Measurements from ENCODE around the gene GAB4. TPM values are rescaled to one million over a fixed set of nuclear protein-coding genes. Genes with fewer than 3 reads are reported as not detected.

Gene GAB4
- total and polyA plus RNA-seq, 2 experiments from 2014 or later: not detected

- Histone ChIP-seq H3K9me3 (ENCODE audit: low read depth) (no peaks in the 10 kb centered on the region), H3K4me2 (no peak overlapping the region), H3K79me2 (no peaks in the 10 kb centered on the region), H3K4me3 (no peak overlapping the region), H3K27me3 (no peaks in the 10 kb centered on the region), H3K9me2 (replicated peaks; ENCODE audit: insufficient read depth) (no peaks in the 10 kb centered on the region), H3K36me3 (replicated peaks; ENCODE audit: insufficient read depth, low read depth) (no peaks in the 10 kb centered on the region), H3K27ac (no peak overlapping the region), H3K4me1 (ENCODE audit: insufficient read depth) (no peaks in the 10 kb centered on the region), H2AFZ (no peak overlapping the region), H4K20me1 (ENCODE audit: insufficient read depth, poor library complexity, severe bottlenecking) (no peaks in the 10 kb centered on the region)
- 71% methylated on average over 10 of the region's 10 CpGs for WGBS (ENCODE audit: low lambda C conversion rate, missing lambda C conversion rate)
- DNase-seq (ENCODE audit: low spot score): no peak
- no peak for TF ChIP-seq EZH2 (IDR thresholded peaks at IDR 0.05; ENCODE audit: borderline replicate concordance)
- TF ChIP-seq EZH2phosphoT487 (IDR thresholded peaks at IDR 0.05; ENCODE audit: low read depth, severe bottlenecking, unreplicated experiment): no peak
- TF ChIP-seq CTCF (IDR thresholded peaks at IDR 0.05; ENCODE audit: poor library complexity): no peak
These were observed 32.7 kb downstream of the GAB4 start for GRCh38 chr22:16975155-16975885.

GRCh38 chr22:16974298-16975084 lies 33.5 kb downstream of the GAB4 start:
- Histone ChIP-seq H3K9me3 (ENCODE audit: low read depth) (no peaks in the 10 kb centered on the region), H3K9me2 (replicated peaks; ENCODE audit: insufficient read depth) (no peaks in the 10 kb centered on the region), H3K4me3 (no peak overlapping the region), H3K4me1 (ENCODE audit: insufficient read depth) (no peaks in the 10 kb centered on the region), H3K27ac (no peak overlapping the region), H3K4me2 (no peak overlapping the region), H3K27me3 (no peaks in the 10 kb centered on the region), H3K36me3 (replicated peaks; ENCODE audit: insufficient read depth, low read depth) (no peaks in the 10 kb centered on the region), H3K79me2 (no peaks in the 10 kb centered on the region), H2AFZ (no peak overlapping the region), H4K20me1 (ENCODE audit: insufficient read depth, poor library complexity, severe bottlenecking) (no peaks in the 10 kb centered on the region)
- WGBS (ENCODE audit: low lambda C conversion rate, missing lambda C conversion rate): 80% methylated on average over 11 of the region's 11 CpGs
- TF ChIP-seq CTCF (IDR thresholded peaks at IDR 0.05; ENCODE audit: poor library complexity) (no peak), EZH2 (IDR thresholded peaks at IDR 0.05; ENCODE audit: borderline replicate concordance) (no peak), EZH2phosphoT487 (IDR thresholded peaks at IDR 0.05; ENCODE audit: low read depth, severe bottlenecking, unreplicated experiment) (no peak)
- DNase-seq (ENCODE audit: low spot score): no peak

GRCh38 chr22:16973591-16974297 lies 34.3 kb downstream of the GAB4 start:
- Histone ChIP-seq H3K9me3 (ENCODE audit: low read depth) (no peaks in the 10 kb centered on the region), H3K4me1 (ENCODE audit: insufficient read depth) (no peaks in the 10 kb centered on the region), H3K9me2 (replicated peaks; ENCODE audit: insufficient read depth) (no peaks in the 10 kb centered on the region), H3K4me2 (no peak overlapping the region), H3K27me3 (no peaks in the 10 kb centered on the region), H3K79me2 (no peaks in the 10 kb centered on the region), H3K36me3 (replicated peaks; ENCODE audit: insufficient read depth, low read depth) (no peaks in the 10 kb centered on the region), H3K4me3 (no peak overlapping the region), H3K27ac (no peak overlapping the region), H4K20me1 (ENCODE audit: insufficient read depth, poor library complexity, severe bottlenecking) (no peaks in the 10 kb centered on the region), H2AFZ (no peak overlapping the region)
- TF ChIP-seq EZH2 (IDR thresholded peaks at IDR 0.05; ENCODE audit: borderline replicate concordance) (no peak), EZH2phosphoT487 (IDR thresholded peaks at IDR 0.05; ENCODE audit: low read depth, severe bottlenecking, unreplicated experiment) (no peak), CTCF (IDR thresholded peaks at IDR 0.05; ENCODE audit: poor library complexity) (no peak)
- 81% methylated on average over 2 of the region's 2 CpGs for WGBS (ENCODE audit: low lambda C conversion rate, missing lambda C conversion rate)
- DNase-seq (ENCODE audit: low spot score): no peak

All from hepatocyte (in vitro differentiated cells).